Kidney epithelial cell (primary cell): ENCODE data around the gene OSBPL2. TPM values are rescaled to one million over a fixed set of nuclear protein-coding genes. Genes with fewer than 3 reads are reported as not detected.

Source experiments
- DNase-seq: peaks from one replicate; pipeline ENCODE4 v3.0.0-alpha.2; 2010; ENCODE audit warnings: low read depth
- H3K27me3 ChIP-seq: 2 replicates; pipeline ENCODE4 v1.6.0; 2011; ENCODE audit warnings: low read length; ENCODE audit not compliant: control insufficient read depth, insufficient read depth
- H3K36me3 ChIP-seq: 2 replicates; pipeline ENCODE4 v1.5.1; 2011; ENCODE audit warnings: low read length; ENCODE audit not compliant: control insufficient read depth, insufficient read depth
- H3K4me3 ChIP-seq: 2 replicates; pipeline ENCODE4 v1.5.1; 2011; ENCODE audit warnings: low read depth, mild to moderate bottlenecking, control low read depth, low read length
- total RNA-seq: library from RNA; depleted of rRNA; stranded (reverse); fragments of >200 nt; gene quantifications from 2 replicates; pipeline ENCODE4 v1.2.3, GENCODE V29; 2015
- TF ChIP-seq, protein P1 (sequence below): IDR thresholded peaks from 2 replicates; pipeline ENCODE4 v1.5.1; 2011; ENCODE audit warnings: mild to moderate bottlenecking, moderate library complexity, low read length, control low read depth, inconsistent platforms; ENCODE audit not compliant: insufficient read depth, poor library complexity, severe bottlenecking

Gene OSBPL2
- total RNA-seq, 1 donor from 2014 or later, result 26.5 TPM

DNA sequence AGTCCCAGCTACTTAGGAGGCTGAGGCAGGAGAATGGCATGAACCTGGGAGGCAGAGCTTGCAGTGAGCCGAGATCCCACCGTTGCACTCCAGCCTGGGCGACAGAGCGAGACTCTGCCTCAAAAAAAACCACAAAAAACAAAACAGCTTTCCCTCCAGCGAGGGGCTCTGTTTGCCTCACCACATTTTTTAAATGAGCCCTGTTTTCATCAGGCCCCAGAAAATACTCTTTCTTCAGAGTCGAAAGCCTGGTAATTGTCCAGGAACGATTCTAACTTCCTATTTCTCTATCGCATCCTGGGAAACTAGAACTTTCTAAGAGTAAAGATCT lies 43.3 kb upstream of the OSBPL2 start:
- H3K4me3 ChIP-seq, result no peak overlapping the region
- DNase-seq, result no peak
- H3K27me3 ChIP-seq, result no peaks in the 10 kb centered on the region
- H3K36me3 ChIP-seq, result peaks cover 2% of the 10 kb centered on the region
- TF ChIP-seq, protein P1, sequence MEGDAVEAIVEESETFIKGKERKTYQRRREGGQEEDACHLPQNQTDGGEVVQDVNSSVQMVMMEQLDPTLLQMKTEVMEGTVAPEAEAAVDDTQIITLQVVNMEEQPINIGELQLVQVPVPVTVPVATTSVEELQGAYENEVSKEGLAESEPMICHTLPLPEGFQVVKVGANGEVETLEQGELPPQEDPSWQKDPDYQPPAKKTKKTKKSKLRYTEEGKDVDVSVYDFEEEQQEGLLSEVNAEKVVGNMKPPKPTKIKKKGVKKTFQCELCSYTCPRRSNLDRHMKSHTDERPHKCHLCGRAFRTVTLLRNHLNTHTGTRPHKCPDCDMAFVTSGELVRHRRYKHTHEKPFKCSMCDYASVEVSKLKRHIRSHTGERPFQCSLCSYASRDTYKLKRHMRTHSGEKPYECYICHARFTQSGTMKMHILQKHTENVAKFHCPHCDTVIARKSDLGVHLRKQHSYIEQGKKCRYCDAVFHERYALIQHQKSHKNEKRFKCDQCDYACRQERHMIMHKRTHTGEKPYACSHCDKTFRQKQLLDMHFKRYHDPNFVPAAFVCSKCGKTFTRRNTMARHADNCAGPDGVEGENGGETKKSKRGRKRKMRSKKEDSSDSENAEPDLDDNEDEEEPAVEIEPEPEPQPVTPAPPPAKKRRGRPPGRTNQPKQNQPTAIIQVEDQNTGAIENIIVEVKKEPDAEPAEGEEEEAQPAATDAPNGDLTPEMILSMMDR, result no peak

DNA sequence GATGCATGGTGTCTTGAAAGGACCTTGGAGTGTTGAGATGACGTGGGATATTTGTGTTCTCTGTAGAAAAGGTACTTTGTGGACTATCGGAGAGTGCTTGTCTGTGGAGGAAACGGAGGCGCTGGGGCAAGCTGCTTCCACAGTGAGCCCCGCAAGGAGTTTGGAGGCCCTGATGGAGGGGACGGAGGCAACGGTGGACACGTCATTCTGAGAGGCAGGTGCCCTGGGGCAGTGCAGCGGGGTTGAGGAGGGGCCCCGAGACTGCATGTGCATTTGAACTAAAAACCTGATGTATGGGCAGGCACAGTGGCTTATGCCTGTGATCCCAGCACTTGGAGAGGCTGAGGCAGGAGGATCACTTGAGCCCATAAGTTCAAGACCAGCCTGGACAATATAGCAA lies 42.6 kb upstream of the OSBPL2 start:
- TF ChIP-seq, protein P1, result no peak
- no peak for DNase-seq
- H3K4me3 ChIP-seq, result no peak overlapping the region
- peaks cover 2% of the 10 kb centered on the region for H3K36me3 ChIP-seq
- no peaks in the 10 kb centered on the region for H3K27me3 ChIP-seq

DNA sequence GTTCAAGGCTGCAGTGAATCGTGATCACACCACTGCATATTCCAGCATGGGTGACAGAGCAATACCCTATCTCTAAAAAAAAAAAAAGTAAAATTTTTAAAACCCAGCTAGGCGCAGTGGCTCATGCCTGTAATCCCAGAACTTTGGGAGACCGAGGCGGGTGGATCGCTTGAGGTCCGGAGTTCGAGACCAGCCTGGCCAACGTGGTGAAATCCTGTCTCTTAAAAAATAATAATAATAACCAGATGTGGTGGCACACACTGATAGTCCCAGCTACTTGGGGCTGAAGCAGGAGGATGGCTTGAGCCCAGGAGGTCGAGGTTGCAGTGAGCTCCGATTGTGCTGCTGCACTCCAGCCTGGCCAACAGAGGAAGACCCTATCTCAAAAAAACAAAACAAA lies 42.0 kb upstream of the OSBPL2 start:
- Histone ChIP-seq H3K4me3 (no peak overlapping the region), H3K36me3 (peaks cover 2% of the 10 kb centered on the region), H3K27me3 (no peaks in the 10 kb centered on the region)
- no peak for DNase-seq
- TF ChIP-seq, protein P1, result no peak

DNA sequence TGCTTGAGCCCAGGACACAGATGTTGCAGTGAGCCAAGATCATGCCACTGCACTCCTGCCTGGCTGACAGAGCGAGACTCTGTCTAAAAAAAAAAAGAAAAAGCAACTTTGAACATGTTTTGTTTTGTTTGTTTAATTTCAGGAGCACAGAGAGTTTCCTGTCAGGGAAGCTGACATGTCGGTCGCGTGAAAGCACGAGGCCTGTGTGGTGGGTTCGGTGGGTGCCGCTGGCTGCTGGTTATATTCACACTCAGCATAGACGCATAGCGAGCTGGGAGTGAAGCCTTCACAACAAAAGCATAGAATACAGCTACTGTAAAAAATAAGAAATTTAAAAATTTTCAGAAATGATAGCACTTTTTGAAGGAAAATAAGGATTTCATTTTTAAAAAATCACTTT lies 41.0 kb upstream of the OSBPL2 start:
- TF ChIP-seq, protein P1, result no peak
- H3K36me3 ChIP-seq, result peaks cover 2% of the 10 kb centered on the region
- no peak for DNase-seq

DNA sequence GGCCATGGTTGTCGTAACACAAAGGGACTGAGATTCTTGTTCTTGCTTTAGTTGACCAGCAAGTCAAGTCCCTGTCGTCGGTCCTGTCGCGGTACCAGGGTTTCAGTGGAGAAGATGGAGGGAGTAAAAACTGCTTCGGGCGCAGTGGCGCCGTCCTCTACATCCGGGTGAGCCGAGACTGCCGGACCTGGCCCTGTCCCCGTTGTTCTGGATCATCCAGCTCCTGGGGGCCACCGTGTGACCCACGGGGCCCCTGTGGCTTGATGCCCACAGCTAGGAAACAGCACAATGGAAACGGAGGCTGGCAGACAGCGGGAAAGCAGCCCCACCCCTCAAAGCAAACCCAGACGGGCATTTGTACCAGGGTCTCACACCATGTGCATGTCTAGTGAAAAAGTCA lies 40.5 kb upstream of the OSBPL2 start:
- H3K27me3 ChIP-seq, result no peaks in the 10 kb centered on the region
- TF ChIP-seq, protein P1, result no peak
- peaks cover 2% of the 10 kb centered on the region for H3K36me3 ChIP-seq
- H3K4me3 ChIP-seq, result no peak overlapping the region
- no peak for DNase-seq

More for the DNA sequence above, 41.0 kb upstream of the OSBPL2 start:
- H3K4me3 ChIP-seq, result no peak overlapping the region
- H3K27me3 ChIP-seq, result no peaks in the 10 kb centered on the region

GRCh38 chr20:62198496-62198895 lies 39.8 kb upstream of the OSBPL2 start:
- H3K4me3 ChIP-seq, result no peak overlapping the region
- H3K27me3 ChIP-seq, result no peaks in the 10 kb centered on the region
- DNase-seq, result no peak
- TF ChIP-seq, protein P1, result no peak
- H3K36me3 ChIP-seq, result peaks cover 2% of the 10 kb centered on the region
